Glutamatergic neuron (in vitro differentiated cells): ENCODE results near the gene HJURP. TPM values are rescaled to one million over a fixed set of nuclear protein-coding genes. Genes with fewer than 3 reads are reported as not detected.

Experiments
- DNase-seq: peaks from one replicate; pipeline ENCODE4 v3.0.0; 2022
- H3K27ac Mint-ChIP-seq: one replicate; pipeline ENCODE4 v1.8.0; 2020; ENCODE audit warnings: mild to moderate bottlenecking, mixed read lengths, inconsistent platforms; ENCODE audit not compliant: unreplicated experiment
- H3K27me3 Mint-ChIP-seq: one replicate; pipeline ENCODE4 v1.8.0; 2020; ENCODE audit warnings: mild to moderate bottlenecking, moderate library complexity, mixed read lengths, inconsistent platforms; ENCODE audit not compliant: unreplicated experiment
- H3K36me3 Mint-ChIP-seq: one replicate; pipeline ENCODE4 v1.8.0; 2020; ENCODE audit warnings: mild to moderate bottlenecking, mixed read lengths, inconsistent platforms; ENCODE audit not compliant: unreplicated experiment
- H3K4me1 Mint-ChIP-seq: one replicate; pipeline ENCODE4 v1.8.0; 2020; ENCODE audit warnings: mild to moderate bottlenecking, low read depth, mixed read lengths, inconsistent platforms; ENCODE audit not compliant: unreplicated experiment
- H3K4me3 Mint-ChIP-seq: one replicate; pipeline ENCODE4 v1.8.0; 2020; ENCODE audit warnings: mild to moderate bottlenecking, mixed read lengths, inconsistent platforms; ENCODE audit not compliant: unreplicated experiment
- H3K9me3 Mint-ChIP-seq: one replicate; pipeline ENCODE4 v1.8.0; 2020; ENCODE audit warnings: mild to moderate bottlenecking, moderate library complexity, mixed read lengths, inconsistent platforms; ENCODE audit not compliant: unreplicated experiment
- total RNA-seq: library from RNA; stranded (reverse); fragmentation: NEBNext Ultra II Directional; extraction: Animal tissue kit (Norgen Biotek cat#: 25700); gene quantifications from one replicate; pipeline ENCODE4 v1.2.1, GENCODE V29; 2021; ENCODE audit not compliant: unreplicated experiment
- TF ChIP-seq, protein P1 (sequence below): fragments of 200-600 bp; sonication (generic); IDR thresholded peaks from one replicate; pipeline ENCODE4 v1.5.0; 2021; ENCODE audit not compliant: partially characterized antibody, unreplicated experiment

HJURP gene
- total RNA-seq, 1 donor from 2014 or later: 6.9 TPM

DNA sequence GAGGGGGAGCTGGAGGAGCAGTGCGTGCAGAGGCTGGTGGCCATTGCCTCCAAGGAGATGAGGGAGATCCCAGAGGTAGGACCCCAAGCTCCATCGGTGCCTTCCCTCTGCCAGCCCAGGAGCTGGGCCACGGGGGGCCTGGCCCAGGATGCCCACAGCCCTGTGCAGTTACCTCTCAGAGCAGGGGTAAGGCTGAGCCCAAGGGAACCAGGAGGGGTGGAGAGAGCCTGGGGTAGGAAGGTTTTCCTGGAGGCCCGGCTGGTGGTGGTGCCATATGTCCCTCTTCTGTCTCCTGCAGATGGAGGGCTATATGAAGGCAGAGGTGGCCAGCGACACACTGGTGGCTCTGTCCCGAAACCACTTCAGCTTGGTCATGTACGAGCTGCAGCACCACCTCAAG, 64.8 kb downstream of the HJURP start:
- H3K27me3 Mint-ChIP-seq: peaks cover 6% of the 10 kb centered on the region
- no peak overlapping the region for H3K4me3 Mint-ChIP-seq
- DNase-seq: no peak
- H3K27ac Mint-ChIP-seq: no peak overlapping the region
- peaks cover 4% of the 10 kb centered on the region for H3K36me3 Mint-ChIP-seq
- TF ChIP-seq, protein P1, sequence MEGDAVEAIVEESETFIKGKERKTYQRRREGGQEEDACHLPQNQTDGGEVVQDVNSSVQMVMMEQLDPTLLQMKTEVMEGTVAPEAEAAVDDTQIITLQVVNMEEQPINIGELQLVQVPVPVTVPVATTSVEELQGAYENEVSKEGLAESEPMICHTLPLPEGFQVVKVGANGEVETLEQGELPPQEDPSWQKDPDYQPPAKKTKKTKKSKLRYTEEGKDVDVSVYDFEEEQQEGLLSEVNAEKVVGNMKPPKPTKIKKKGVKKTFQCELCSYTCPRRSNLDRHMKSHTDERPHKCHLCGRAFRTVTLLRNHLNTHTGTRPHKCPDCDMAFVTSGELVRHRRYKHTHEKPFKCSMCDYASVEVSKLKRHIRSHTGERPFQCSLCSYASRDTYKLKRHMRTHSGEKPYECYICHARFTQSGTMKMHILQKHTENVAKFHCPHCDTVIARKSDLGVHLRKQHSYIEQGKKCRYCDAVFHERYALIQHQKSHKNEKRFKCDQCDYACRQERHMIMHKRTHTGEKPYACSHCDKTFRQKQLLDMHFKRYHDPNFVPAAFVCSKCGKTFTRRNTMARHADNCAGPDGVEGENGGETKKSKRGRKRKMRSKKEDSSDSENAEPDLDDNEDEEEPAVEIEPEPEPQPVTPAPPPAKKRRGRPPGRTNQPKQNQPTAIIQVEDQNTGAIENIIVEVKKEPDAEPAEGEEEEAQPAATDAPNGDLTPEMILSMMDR: no peak
- H3K9me3 Mint-ChIP-seq: peaks cover 2% of the 10 kb centered on the region
- no peaks in the 10 kb centered on the region for H3K4me1 Mint-ChIP-seq

Other genes with a start within 250 kb of the HJURP start
- not detected for gene UGT1A8, start 236.9 kb downstream of the HJURP start, total RNA-seq
- gene UGT1A10, start 218.1 kb downstream of the HJURP start, total RNA-seq: not detected
- not detected for gene UGT1A9, start 182.6 kb downstream of the HJURP start, total RNA-seq
- not detected for gene UGT1A7, start 172.6 kb downstream of the HJURP start, total RNA-seq
- gene UGT1A6, start 161.6 kb downstream of the HJURP start, total RNA-seq: not detected
- gene UGT1A5, start 141.6 kb downstream of the HJURP start, total RNA-seq: not detected
- gene UGT1A4, start 135.8 kb downstream of the HJURP start, total RNA-seq: not detected
- gene UGT1A3, start 125.5 kb downstream of the HJURP start, total RNA-seq: not detected
- gene UGT1A1, start 94.3 kb downstream of the HJURP start, total RNA-seq: not detected
- gene MROH2A, start 76.2 kb downstream of the HJURP start, total RNA-seq: not detected
- gene TRPM8, start 62.8 kb upstream of the HJURP start, total RNA-seq: not detected
- gene SPP2, start 196.2 kb upstream of the HJURP start, total RNA-seq: not detected